HG03108 (cell line): ENCODE measurements around the gene EZH1.

Source experiments
- ATAC-seq: cut with Tn5 transposase; IDR thresholded peaks from one replicate; pipeline ENCODE4 v1.9.1; 2021; ENCODE audit warnings: moderate library complexity; ENCODE audit not compliant: unreplicated experiment

EZH1 gene

DNA sequence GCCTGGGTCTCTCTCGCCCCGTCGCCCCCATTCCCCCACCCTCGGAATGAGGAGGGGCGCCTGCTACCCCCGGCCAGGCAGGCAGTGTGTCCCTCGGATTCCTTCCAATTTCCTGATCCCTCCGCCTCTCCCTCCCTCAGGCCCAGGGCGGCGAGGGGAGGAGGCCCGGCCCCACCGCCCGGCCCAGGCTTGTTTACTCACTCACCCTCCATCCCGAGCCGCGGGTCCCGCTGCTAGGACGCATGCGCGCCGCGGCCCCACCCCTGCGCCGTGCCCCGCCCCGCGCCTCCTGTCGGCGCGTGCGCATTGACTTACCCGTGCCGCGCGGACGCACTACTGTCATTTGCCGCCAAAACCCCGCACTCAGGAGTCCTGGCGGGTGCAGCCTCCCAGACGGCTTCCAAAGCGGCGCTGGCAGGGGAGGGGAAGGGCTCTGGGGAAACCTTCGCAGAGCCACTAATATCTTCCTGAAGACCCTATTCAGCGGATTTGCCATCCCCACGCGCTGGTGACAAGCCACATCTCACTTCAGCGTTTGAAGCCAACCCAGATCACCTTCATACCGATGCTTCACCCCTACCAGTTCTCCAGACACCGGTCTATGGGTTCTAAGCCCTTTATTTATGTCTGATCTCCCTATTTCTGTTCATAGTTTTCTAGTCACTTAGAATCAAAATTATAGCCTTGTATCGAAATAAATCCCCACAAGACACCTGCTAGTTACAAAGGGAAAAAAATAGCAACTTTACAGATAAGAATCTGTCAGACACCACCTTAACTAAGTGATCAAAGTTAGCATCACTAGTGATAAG is at the start of gene EZH1:
EZH1 (minus strand) TSS at position 235 of the 812 bp plus-strand sequence. CDS start 16,099 bp downstream, outside the sequence.
- ATAC-seq, result peak; percentile 85

- no peak for ATAC-seq
These were observed 47.7 kb upstream of the EZH1 start for GRCh38 chr17:42792545-42792944.

DNA sequence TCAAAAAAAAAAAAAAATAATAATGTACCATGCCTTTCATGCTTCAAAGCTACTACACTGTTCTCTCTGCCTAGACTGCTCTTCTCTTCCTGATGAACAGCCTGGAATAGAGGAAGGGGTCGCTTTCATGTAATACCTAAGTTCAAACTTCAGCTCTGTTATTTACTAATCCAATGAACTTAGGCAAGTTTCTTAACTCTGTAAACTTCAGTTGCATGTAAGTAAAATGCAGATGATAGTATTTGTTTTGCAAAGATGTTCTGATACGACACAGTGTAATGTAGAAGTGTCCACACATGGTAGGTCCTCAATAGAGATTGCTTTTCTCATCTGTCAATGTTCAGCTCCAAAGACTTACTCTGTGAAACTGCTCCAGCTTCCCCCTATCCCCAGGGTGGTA is 47.1 kb upstream of the EZH1 start:
- ATAC-seq, result no peak

DNA sequence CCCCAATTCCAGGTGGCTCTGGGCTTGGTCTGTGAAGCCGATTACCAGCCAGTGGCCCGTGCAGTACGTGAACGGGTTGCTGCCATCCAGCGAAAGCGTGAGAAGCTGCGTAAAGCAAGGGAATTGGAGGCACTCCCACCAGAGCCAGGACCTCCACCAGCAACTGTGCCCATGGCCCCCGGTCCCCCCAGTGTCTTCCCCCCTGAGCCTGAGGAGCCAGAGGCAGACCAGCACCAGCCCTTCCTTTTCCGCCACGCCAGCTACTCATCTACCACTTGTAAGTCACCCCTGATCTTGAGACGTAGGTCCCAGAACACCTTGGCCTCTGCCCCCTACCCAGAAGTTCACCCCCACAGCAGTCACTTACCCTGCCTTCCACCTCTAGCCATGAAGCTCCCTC is 42.4 kb upstream of the EZH1 start:
- ATAC-seq, result no peak

DNA sequence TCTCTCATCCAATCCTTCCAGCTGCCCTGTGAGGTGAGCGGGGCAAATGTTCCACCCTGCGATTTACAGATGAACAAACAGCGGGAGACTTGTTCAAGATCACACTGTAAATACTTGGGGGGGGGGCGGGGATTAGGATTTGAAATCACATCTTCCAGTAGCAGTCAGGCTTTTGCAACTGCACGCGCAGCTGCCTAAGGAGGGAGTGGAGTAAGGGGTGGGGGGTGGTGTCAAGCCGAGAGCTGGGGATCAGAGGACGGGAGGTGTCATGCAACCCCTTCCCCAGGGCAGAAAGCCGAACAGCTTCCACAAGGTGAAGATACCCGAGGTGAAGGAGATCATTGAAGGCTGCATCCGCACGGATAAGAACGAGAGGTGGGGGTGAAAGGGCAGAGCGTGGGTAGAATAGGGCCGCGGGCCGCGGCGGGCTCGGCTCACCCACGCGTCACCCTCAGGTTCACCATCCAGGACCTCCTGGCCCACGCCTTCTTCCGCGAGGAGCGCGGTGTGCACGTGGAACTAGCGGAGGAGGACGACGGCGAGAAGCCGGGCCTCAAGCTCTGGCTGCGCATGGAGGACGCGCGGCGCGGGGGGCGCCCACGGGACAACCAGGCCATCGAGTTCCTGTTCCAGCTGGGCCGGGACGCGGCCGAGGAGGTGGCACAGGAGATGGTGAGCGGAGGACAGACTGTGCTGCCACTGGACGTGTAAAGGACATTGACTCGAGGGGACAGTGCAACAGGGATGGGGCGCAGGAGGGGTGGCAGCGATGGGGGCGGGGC is 40.2 kb upstream of the EZH1 start:
- no peak for ATAC-seq

DNA sequence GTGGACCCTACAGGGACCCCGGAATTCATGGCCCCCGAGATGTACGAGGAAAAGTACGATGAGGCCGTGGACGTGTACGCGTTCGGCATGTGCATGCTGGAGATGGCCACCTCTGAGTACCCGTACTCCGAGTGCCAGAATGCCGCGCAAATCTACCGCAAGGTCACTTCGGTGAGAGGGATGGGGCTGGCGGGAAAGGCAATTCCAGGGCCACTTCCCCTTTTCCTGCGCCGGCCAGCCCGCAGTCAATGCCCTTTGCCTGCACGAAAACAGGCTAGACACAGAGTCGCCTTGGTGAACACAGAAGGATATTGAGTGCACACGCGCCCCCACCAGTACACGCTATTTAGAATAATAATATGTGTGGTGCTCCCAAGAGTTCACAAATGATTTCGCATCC is 39.6 kb upstream of the EZH1 start:
- no peak for ATAC-seq

- no peak for ATAC-seq
These were observed 38.9 kb upstream of the EZH1 start for GRCh38 chr17:42783791-42784138.

- no peak for ATAC-seq
These were observed 38.4 kb upstream of the EZH1 start for GRCh38 chr17:42783062-42783790.

- ATAC-seq, result no peak
These were observed 37.6 kb upstream of the EZH1 start for GRCh38 chr17:42782166-42783061.

DNA sequence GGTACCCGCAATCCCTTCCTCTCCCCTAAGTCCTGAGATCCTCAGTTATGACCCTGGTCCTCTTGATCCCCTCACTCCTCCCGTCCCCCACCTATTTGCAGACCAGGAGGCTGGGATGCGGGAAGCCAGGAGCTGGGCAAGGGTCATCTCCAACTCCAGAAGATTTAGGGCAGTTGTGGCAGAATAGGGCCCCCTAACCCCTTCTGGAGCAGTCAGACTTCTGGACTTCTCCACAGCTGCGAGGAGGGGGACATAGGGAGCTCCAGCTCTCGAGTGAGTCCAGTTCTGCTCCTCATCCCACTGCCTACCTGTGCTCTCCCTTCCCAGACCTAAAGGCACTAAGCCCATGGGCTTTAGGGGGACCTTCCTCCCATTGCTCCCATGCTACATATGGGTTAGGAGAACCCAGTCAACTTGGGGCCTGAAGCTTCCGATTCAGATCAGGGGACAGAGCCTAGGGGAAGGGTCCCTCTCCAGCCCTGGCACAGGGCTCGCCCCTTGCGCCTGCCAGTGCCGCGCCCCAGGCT is 36.9 kb upstream of the EZH1 start:
- ATAC-seq, result no peak

- no peak for ATAC-seq
These were observed 36.2 kb upstream of the EZH1 start for GRCh38 chr17:42780851-42781638.

GRCh38 chr17:42779936-42780850 is 35.4 kb upstream of the EZH1 start, which contains the start of gene WNK4:
Gene WNK4 (plus strand): TSS chr17:42780610. CDS start chr17:42780699, 89 bp downstream.
- no peak for ATAC-seq

- ATAC-seq, result no peak
These were observed 34.6 kb upstream of the EZH1 start for GRCh38 chr17:42779304-42779935.

- no peak for ATAC-seq
These were observed 33.7 kb upstream of the EZH1 start for GRCh38 chr17:42778570-42778969.

DNA sequence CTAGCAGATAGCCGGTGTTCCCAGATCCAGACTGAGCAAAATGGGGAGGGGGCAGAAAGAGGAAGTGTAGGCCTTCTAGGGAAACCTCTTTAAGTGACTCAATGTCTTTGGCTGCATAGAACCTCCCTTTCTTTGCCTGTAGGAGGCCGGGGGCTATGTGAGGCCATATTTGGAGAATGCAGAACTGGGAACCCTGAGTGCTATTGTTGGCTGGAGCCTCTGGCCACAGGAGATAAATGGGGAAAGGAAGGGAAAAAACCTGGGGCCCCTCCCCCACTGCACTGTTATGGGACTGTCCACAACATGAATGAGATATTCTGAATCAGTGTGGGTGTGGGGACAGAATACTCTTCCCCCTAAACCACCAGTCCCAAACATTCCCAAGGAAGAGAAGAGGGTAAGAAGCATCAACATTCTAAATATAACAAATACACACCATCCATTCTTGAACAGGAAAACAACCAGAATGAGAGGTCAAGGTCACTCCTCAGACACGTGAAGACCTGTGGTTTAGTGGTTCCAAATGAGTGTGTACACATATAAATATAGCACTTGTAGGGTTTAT is 30.8 kb upstream of the EZH1 start:
- ATAC-seq, result no peak

DNA sequence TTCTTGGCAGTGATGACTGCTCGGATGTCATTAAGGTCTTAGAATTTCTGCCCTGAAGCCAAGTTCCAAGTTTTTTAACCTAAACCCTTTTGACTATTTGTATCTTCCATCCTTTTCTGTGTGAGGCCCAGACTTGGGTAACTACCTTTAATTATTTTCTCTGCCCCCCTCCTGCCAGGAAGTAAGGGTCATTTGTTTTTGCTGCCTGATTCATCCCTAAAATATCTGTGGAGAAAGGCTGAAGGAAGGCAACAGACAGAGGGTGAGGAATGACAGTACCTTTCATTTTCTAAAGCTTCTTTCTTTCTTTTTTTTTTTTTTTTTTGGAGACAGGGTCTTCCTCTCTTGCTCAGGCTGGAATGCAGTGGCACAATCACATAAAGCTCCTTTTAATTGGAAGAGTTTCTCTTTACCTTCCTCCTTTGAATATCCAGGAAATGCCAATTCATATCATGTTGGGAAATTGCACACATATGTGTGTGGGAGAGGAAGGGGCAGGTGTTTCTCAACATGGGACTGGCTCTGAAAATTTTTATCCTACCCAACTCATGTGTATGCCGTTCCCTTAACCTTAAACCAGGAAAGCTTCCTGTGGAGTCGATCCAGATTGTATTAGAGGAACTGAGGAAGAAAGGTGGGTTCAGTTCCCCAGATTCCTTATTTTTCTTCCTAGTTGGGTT is 29.4 kb upstream of the EZH1 start:
- no peak for ATAC-seq
